GM20000 (cell line): Measurements from ENCODE around the gene FBXL17.

Source experiments
- DNase-seq: peaks from one replicate; pipeline ENCODE4 v3.0.0; 2012; ENCODE audit warnings: low spot score
- CTCF ChIP-seq: IDR thresholded peaks from 2 replicates; pipeline ENCODE4 v1.5.1; 2012; ENCODE audit warnings: mild to moderate bottlenecking, control low read depth; ENCODE audit errors: extremely low read depth, missing control alignments

The FBXL17 gene

GRCh38 chr5:108382784-108383330 is 959 bp upstream of the FBXL17 start:
- TF ChIP-seq CTCF, result no peak
- peak; percentile 20 for DNase-seq

DNA sequence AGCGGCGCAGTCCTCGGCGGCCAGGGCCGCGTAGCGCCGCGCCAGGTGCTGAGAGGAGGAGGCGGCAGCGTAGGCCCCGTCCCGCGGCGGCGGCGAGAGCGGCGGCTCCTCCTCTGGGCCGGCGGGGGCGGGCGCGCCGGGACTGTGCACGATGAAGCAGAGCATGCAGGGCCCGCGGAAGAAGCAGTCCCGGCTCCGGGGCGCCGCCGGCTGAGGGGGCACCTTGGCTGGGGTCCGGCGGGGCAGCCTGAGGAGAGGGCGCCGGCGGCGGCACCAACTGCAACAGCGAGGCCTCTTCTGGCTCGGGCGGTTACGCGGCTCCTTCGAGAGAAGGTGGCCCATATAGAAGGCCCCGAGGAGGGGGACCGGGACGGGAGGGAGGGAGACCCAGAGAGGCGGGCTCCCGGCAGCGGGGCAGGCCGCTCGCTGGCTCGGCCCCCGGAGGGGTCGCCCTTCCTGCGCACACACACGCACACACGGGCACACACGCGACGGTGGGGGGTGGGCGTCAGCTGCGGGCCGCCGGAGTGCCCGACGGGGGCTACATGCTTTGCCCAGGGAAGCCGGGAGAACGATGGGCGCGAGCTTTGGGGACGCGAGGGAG is 446 bp downstream of the FBXL17 start:
- TF ChIP-seq CTCF, result no peak
- DNase-seq, result peak; percentile 84

- no peak for TF ChIP-seq CTCF
- peak; percentile 81 for DNase-seq
Measured at GRCh38 chr5:108380531-108381349, 1.2 kb downstream of the FBXL17 start.

DNA sequence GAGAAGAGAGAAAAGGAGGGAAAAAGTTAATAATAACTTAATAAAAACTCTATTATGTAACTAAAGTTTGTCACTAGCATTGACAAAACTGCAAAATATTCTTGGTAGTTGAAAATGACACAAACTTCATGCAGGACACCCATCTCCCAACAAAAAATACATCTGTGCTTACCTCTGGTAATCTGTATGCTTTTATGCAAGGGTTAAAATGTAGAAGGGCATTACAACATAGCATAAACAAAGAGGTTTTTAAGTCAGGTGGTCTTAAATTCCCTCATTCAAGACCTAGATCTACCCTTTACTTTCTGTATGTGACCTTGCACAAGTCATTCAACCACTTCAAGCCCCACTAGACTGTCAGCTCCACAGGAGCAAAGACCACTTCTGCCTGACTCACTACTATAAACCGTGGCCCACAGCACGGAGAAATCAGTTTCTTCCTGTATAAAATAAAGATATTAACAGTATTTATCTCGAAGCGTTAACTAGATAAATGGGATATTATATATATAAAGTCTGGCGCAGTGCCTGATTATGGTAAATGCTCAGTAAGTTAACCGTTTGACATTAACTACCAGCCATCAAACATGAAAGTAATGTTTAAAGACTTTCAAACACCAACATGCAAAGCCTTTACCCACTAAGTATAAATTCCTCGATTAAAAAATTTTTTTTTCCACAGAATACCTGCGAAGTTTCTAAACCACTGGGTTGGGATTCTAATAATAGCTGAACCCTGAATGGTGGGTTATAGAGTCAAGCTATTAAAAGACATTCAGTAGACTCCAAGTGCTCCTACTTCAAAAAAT is 2.0 kb downstream of the FBXL17 start:
- DNase-seq, result no peak
- no peak for TF ChIP-seq CTCF

DNA sequence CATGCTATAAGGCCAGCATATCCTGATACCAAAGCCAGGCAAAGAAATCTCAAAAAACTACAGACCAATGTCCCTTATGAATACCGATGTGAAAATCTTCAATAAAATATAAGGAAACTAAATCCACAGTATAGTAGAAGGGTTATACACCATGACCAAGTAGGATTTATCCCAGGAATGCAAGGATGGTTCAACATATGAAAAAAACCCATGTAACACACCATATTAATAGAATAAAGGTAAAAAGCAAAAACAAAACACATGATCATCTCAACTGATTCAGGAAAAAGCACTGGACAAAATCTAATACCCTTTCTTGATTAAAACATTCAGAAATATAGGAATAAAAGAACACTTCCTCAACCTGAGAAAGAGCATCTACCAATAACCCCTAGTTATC is 6.1 kb downstream of the FBXL17 start:
- no peak for TF ChIP-seq CTCF
- DNase-seq, result no peak

DNA sequence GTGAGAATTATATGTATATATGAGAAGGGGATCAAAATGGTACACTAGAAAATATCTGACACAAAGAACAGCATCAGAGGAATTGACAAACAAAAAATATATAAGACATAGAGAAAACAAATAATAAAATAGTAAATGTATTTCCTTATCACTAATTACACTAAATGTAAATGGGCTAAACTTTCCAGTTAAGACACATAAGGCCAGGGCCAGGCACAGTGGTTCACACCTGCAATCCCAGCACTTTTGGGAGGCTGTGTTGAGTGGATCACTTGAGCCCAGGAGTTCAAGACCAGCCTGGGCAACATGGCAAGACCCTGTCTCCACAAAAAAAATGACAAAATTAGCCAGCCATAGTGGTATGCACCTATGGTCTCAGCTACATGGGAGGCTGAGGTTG is 8.5 kb downstream of the FBXL17 start:
- no peak for TF ChIP-seq CTCF
- no peak for DNase-seq
